T1000 (cell line): ENCODE results near the gene DENND5B.
"Not testable (repeated sequence)": the region's sequence is repeated elsewhere in the genome, so short reads cannot be mapped to it uniquely, and the experiment has no call there.

Experiments
- DNase-seq: peaks from one replicate; lab custom pipeline; 2025; ENCODE audit warnings: mixed read lengths; lab: John Stamatoyannopoulos, UW

Gene DENND5B

DNA sequence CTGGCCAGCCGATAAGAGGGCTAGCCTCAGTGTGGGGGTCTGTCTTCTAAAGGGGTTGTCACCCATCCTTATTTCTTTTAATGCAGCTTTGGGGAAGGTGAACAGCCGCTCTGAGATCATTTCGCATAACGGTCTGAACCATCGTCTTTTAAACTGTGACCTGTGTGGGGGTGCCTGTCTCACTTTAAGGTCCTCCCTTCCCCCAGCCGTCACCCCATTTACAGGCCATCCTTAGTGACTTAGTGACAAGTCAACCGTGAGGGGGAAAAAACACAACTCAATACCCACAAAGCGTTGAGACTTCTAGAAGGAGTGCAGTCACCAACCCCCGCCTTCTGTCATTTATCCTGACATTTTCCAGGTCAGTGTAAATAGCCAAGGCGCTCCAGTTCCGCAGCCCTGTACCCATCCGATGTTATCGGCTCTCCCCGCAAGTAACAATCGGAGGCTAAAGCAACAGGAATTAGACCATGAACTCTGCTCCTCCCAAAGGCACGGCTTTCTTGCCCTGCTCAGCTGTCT lies 505 bp upstream of the DENND5B start:
- DNase-seq: no peak

DNA sequence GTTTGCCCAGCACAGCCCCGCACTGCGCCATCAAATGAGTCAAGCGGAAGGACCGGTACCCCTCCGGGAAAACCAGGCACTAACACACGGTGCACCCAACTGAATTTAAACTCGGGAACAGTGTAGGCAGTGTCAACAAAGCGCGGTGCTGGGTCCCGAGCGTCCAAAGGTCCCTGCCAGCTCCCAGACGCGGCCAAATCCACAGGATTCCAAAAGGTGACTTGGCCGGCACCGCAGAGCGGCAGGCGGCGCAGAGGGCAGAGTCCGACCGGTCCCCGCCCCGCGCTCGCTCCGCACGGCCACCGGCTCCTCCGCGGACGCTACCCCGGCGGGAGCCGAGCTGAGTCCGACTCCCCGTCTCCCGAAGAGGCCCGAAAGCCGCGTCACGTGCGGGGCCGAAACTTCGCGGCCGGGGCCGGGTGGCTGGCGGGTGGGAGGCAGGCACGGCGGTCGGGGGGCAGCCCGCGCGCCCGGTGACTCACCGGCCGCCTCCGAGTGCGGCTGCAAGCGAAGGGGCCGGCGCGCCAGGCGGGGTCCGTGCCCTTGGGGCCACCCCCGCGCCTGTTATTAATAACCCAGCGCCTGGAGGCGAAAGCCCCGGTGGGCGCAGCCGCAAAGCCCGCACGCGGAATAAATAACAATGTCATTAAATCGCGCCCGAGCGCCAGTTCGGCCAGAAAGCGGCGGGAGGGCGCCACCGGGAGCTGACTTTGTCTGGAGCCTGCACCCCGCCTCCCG lies 863 bp downstream of the DENND5B start:
- peak; percentile 59 for DNase-seq

DNA sequence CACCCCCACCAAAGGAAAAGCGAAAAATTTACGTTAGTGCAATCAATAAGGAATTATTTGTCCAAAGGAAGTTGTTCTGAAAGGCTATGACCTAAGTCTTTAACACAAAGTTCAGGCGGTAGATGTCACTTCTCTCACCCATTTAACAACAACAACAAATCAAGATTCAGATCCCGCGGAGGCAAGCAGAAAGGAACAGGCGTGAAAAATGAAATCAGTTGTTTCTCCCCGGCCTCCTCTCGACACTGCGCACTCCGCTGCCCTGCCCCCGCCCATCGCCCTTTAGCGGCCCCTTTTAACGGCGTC lies 1.4 kb downstream of the DENND5B start:
- no peak for DNase-seq

DNA sequence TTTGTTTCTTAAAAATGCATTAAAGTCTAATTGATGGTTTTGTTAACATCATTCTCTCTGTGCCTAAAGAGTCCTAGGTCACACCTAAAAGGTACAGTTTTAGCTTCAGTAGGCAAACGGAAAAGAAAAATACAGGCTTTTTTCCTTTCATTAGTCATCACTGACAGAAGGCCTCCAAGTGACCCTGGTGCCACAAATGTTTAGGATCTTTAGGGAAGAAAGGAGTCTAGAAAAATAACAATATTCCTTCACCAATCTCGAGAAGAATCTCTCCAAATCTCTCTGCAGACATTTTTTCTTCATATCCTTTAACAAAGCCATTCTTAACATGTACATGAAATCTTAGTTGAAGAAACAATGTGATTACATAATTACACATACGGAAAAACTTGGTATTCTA lies 2.0 kb downstream of the DENND5B start:
- no peak for DNase-seq

DNA sequence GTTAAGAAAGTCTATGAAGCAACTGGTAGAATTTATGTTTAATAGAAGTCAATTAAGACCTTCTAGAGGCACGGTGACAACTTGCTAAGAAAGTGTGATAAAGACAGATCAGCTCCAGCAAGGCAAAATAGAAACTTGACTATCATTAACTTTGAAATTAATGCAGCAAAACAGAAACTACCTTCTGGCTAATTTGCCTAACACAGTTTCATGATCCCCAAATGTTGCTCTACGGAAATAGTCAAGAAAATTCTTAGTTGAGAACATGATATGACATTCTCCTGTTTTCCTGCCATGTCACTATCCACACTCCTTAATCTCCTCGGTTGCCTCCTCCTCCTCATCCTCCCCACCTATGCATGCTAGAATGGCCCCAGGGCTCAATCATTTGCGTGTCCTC lies 4.2 kb downstream of the DENND5B start:
- DNase-seq: no peak

DNA sequence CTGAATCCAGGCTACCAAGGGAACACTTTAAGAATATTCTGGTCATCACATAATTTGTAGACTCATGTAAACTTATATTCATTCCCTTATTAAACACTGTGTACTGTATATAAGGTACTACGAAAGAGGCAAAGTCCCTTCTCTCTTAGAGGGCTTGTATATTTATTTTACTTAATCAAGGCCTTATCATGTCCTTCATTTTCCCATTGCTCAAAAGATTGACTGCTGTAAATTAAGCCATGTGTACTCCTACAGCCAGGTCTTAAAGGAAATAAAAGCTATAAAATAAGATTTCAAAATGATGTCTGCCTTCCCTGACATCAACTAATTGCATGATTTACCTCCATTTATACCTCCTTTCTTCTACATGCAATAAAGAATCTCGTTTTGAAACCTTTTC lies 5.0 kb downstream of the DENND5B start:
- no peak for DNase-seq

DNA sequence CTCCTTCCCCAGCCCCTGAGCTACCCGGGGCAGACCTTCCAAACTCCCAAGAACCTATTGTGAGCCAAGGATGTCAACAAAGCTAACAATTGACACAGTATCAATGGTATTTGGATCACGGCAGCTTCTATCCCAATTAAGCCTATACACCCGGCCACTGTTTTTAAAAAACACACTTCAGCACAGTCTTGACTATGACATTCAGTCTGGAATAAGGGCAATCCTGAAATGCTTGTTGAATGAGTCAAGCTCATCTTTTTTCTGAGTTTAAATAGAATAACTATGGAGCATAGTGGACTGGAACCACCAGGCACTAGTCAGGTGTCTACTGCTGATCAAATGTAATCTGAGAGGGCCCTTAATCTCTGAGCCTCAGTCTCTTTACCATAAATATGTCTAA lies 5.7 kb downstream of the DENND5B start:
- DNase-seq: no peak

DNA sequence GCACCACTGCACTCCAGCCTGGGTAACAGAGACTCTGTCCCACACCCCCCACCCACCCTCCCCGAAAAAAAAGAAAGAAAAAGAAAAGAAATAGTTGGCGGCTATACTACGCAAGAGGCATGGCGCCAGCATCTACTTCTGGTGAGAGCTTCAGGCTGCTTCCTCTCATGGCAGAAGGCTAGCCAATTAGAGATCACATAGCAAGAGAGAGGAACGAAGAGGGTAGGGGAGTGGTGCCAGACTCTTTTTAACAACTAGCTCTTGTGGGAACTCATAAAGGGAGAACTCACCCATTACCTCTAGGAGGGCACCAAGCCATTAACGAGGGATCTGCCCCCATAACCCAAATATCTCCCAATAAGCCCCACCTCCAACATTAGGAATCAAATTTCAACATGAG lies 6.2 kb downstream of the DENND5B start:
- no peak for DNase-seq

DNA sequence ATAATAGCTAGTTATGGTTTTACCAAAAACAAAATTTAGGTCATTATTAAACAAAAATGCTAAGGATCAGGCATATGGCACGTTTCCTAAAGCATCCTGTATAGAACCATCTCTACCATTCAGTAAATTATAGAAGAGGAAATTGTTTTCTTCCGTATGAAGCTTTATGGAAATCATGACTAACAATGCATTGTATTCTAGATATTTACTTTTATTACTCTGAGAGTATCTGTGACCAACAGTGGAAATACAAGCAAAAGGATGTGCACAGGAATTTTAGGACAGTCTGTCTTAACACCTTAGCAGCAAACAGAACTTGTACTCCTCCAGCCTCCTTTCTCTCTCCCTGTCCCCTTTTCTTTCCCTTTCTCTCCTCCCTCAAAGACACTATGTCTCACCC lies 7.1 kb downstream of the DENND5B start:
- no peak for DNase-seq

DNA sequence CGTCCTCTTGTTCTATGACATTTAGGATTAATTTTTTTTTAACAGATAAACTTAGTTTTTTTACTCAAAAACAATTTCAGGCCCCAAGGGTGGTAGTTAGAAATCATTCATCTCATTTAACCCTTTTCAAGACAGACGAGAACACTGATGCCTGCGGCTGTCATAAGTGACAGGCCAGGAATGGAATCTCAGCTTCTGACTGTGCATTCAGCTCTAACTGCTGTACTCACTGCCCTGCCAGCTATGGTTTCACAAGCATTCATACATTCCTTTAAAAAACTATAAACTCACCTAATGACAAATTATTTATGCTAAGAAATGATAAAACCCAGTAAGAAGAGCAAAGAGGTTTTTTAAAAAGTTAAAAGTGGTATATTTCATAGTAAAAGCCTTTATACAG lies 8.8 kb downstream of the DENND5B start:
- no peak for DNase-seq

DNA sequence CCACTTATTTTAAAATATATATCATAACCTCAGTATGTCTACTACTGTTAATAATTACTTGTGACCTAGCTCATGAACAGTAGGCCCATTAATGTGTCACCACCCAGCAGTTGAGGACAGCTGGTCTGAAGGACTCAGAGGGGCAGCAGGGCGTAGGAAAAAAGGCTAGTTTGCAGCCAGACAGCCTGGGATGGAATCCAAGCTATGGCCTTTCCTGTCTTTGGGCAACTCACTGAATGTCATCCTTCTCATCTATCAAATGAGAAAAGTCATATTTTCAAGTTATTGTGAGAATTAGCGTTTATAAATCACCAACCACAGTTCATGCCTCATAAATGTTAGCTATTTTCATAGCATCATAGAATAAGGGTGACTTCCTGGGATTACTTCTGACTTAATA lies 12.3 kb downstream of the DENND5B start:
- DNase-seq: no peak

DNA sequence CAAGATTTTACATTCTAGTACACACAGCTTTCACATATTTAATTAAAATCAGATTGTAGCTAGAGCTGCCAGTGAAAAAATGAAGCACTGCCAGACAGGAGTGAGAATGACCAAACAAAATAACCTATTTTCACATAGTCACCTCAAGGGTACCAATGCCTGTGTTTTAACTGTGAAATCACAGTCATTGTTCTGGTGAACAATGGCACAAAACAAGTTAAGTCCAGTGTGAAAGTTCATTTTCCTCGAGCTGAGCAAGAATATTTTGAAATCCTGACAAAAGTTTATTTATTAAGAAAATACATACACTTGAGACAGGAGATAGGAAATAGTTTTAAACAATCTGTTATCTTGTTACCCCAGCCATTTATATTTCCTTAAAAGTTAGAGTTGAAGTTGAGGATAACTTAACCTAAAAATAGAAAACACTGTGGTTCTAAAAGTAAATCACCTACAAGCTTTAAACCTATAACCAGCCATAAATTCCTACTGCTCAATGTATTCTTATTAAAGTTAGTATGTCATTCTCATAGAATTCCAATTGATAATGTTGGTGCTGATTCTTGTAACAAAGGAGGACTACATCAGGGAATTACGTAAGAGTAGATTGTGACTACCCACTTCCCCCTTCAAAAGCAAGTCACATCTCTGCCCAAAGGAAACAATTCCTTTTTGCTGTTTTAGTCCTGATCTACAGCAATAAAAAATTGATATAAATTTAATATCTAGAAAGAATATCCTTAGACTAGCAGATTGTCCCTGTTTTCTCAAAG lies 15.9 kb downstream of the DENND5B start:
- no peak for DNase-seq

DNA sequence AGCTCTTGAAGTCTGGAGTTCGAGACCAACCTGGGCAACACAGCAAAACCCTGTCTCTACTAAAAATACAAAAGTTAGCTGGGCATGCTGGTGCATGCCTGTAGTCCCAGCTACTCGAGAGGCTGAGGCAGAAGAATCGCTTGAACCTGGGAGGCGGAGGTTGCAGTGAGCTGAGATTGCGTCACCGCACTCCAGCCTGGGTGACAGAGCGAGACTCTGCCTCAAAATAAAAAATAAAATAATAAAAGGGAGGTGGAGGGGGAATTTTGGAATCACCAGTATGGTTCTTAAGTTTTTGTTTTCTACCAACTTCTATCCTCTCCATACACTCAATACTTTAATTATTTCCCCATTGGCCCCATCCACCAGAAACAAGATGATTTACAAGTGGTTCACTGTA lies 16.6 kb downstream of the DENND5B start:
- DNase-seq: not testable (repeated sequence)

DNA sequence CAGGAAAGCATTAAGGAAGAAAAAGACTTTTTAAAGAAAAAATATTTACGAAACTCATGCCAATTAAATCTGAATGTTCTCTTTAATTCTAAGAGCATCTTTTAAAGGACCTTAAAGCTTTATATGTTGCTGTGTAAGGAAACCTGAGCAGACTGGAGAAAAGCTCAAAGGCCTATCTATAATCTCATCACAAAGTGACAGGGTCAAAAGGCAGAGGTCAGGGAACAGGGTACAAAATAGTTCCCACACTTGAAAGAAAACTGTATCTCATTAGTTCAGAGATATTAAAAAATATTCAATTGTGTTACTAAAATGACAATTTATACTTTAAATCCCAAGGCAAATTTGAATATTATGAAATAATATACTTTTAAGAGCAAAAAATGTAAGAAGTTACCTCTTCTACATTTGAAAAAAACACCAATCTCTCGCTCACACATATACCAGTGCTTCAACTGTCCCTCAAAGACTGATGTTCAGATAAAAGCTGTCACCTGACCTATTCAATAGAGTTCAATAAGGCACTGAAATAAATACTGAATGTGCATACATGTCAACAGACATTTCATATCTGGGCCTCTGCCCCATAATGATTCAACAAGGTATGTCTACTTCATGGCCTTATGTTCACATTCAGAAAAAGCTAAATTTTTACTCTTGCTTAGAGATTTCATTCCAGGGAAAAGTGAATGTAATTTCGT lies 17.9 kb downstream of the DENND5B start:
- DNase-seq: no peak

DNA sequence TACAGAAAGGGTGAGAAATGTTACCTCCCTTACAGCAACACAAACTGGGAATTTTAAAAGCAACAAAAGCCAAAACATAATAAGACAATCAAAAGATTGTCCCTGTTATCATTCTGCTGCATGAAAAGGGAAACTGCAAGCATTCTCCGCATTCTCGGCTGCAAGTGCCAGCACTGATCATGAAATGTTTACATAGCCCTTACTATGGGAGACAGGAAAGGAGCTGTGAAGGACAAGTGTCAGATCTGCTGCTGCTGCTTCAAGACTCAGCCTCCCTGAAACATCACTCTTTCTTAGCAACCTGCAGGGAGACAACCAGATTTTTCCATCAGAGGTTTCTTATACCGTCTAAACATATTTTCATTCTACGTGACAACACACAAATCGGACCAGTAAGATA lies 20.1 kb downstream of the DENND5B start:
- DNase-seq: no peak

DNA sequence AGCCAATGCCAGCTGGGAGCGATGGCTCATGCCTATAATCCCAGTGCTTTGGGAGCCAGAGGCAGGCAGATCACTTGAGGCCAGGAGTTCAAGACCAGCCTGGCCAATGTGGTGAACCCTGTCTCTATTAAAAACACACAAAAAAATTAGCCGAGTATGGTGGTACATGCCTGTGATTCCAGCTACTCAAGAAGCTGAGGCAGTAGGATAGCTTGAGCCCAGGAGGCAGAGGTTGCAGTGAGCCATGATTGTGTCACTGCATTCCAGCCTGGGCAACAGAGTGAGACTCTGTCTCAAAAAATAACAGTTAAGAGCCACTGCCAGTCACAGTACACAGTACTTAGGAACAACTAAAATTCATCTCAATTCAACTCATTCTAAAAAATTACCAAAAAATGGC lies 21.4 kb downstream of the DENND5B start:
- DNase-seq: not testable (repeated sequence)

DNA sequence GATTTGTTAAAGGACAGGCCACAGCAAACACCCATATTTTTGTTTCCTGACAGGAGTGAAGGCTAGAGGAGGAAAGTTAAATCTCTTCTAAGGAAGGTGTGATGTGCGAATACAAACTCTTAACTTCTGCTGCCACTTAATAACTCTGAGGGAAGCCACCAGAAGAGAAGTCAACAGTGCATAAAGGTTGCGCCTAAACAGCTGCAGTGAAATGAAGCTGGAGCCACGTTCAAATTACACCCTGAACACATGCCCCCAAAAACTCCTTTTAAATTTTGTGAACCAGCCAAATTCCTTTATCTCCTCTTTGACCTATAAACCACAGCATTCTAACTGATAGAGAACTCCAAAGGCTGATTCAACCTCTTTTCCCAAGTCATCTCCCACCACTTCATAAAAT lies 22.4 kb downstream of the DENND5B start:
- no peak for DNase-seq

DNA sequence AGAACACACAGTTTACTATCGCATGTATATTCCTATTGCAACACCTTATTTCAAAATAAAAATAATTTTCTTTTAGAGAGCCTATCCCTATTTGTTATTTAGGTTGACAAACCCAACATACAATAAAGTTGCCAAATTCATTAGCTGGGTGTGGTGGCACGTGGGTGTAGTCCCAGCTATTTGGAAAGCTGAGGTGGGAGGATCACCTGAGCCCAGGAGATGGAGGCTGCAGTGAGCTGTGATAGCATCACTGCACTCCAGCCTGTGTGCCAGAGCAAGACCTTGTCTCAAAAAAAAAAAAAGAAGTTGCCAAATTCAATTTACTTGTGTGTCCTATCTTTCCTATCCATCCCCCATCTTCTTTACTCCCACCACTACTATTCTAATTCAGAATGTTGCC lies 23.9 kb downstream of the DENND5B start:
- no peak for DNase-seq

DNA sequence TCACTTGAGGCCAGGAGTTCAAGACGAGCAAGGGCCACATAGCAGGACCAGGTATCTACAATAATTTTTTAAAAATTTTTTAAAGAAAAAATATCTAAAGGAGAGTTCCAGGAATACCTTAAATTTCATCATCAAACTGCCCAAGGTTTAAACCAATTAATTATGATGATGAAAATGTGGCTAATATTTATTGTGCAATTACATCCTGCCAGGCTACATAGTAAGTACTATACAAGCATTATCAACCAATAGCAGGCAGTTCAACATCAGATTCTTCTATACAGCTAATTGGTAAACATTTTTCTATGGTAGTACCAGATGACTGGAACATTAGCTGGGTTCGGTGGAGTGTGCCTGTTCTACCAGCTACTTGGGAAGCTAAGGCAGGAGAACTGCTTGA lies 24.4 kb downstream of the DENND5B start:
- DNase-seq: no peak

DNA sequence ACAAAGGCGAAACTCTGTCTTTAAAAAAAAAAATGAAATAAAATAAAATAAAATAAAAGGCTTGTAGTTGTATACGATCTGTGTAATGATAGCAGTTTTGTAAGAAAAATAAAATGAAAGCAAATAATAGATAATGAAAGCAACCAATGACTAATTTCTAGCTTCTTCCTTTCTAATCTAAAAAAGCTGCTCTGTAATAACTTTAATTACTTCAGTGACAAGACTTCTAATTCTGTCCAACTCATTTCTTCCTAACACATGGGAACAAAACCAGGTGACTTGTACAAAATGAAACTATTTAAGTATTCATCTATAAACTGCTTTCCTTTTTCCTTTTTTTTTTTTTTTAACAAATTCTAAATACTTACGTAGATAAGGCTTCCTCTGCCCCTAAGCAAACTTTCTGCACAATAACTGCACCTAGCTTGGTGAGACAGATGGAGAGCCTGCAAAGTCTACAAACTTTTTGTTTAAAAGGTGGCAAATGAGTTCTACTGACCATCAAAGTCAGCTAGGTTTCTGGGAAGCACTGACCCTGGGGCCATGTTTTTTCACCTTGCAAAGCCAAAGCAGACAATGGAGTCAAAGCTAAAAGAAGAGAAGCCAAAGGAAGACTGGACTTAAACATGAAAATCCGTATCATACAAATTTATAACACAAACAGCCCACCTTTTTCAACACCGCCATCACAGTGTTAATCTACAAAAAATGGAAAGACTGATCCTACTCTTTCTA lies 28.2 kb downstream of the DENND5B start:
- no peak for DNase-seq

DNA sequence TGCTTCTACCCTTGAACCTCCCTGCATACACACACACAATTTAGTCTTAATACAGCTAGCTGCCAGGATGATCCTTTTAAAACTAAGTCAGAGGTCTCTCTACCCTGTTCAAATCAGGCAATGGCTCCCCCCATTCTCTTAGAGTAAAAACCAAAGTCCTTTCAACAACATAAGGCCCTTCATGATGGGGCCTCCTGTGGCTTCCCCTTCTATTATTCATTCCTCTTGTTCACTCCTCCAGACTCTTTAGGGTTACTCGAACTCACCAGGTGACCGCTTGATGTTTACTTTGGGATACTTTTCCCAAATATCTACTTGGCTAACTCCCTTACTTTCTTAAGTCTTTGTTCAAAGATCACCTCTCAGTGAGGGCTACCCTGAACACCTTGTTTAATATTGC lies 30.4 kb downstream of the DENND5B start:
- no peak for DNase-seq

DNA sequence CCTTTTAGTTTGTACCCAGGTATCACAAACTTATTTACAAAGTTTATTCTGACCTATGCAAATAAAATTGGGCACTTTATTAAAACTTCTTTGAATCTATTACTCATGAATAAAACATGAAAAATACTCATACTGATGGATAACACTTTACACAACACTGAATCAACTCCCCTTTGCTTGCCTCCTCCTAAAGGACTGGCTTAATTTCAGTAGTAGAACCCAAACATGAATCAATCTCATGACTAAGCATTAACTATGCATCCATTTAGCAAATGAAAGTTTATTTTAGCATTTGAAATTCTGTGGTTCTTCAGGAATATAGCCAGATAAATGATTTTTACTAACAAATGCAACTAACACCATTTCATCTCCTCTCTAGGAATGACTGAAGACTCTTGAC lies 32.4 kb downstream of the DENND5B start:
- DNase-seq: no peak
